Panc1 (cell line): ENCODE data around the gene ITPR2.

Experiments
- CTCF ChIP-seq: fragments of 450-650 bp; IDR thresholded peaks from 2 replicates; pipeline ENCODE4 v1.5.1; 2017; ENCODE audit warnings: mild to moderate bottlenecking
- POLR2AphosphoS5 ChIP-seq: IDR thresholded peaks from 2 replicates; pipeline ENCODE4 v1.6.1; 2012; ENCODE audit warnings: mild to moderate bottlenecking, low read depth, low read length, moderate library complexity
- REST ChIP-seq, 2 experiments: IDR thresholded peaks; 2 replicates each; pipeline ENCODE4 v1.6.1; 2011 to 2012; ENCODE audit warnings: low read depth in 2 of 2, control low read depth in 1 of 2, low read length in 1 of 2, mild to moderate bottlenecking in 1 of 2, moderate library complexity in 1 of 2; ENCODE audit not compliant: insufficient read depth in 1 of 2
- SIN3A ChIP-seq: IDR thresholded peaks from 2 replicates; pipeline ENCODE4 v1.6.1; 2012; ENCODE audit warnings: low read depth, mild to moderate bottlenecking, low read length, moderate library complexity, borderline replicate concordance; ENCODE audit not compliant: insufficient read depth
- TCF7L2 ChIP-seq: IDR thresholded peaks from 2 replicates; pipeline ENCODE4 v1.6.1; 2011; ENCODE audit warnings: mild to moderate bottlenecking, low read depth, low read length, inconsistent platforms

DNA sequence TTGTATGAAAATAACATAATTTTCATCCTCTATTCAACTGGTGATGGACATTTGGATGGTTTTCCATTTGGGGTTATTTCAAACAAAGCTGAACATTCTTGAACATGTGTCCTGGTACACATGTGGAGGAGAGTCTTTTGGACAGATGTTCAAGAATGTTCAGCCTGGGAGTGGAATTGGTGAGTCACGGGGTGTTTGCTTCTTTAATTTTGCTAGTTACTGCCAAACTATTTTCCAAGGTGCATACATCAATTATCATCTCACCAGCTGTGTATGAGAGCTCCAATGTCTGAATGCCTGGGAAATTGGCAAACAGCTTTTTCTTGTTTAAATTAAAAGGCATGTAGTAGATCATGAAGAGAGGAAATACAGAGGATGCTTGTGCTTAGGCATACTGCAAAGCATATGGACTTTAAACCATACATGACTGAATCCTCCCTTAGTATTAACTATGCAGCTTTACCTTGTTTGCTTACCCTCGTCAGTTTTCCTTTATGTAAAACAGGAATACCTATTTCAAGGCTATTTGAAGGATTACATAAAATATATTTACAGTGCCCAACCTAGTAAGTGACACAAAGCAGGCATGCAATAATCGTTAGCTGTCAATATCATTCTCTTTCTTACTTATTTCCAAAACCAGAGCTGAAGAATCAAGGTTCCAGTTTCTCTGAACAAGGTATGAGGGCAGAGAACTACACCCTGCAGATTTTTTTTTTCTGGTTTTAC, 152.1 kb downstream of the ITPR2 start:
- TF ChIP-seq CTCF (no peak), SIN3A (no peak), POLR2AphosphoS5 (no peak), REST (IDR thresholded peaks at IDR 0.05; ENCODE audit: insufficient read depth in 1 of 2, low read depth in 2 of 2, low read length in 1 of 2) (no peak), TCF7L2 (no peak)
